HepG2 (cell line): ENCODE results near the gene ETV3L. TPM values are rescaled to one million over a fixed set of nuclear protein-coding genes. Genes with fewer than 3 reads are reported as not detected.
A peak's percentile ranks its signal among the peaks of the same experiment; 100 is the strongest.

Experiments
- AGO2 ChIP-seq: fragments of 200-400 bp; formaldehyde crosslinking; optimal IDR thresholded peaks from 2 replicates; pipeline ENCODE3; 2017; ENCODE audit warnings: mild to moderate bottlenecking, low read depth, low read length, moderate library complexity
- ARNT ChIP-seq: fragments of 450-650 bp; IDR thresholded peaks from 2 replicates; pipeline ENCODE4 v1.6.1; 2017
- FOXP1 ChIP-seq, 2 experiments: fragments of 450-650 bp in 1 of 2; IDR thresholded peaks; 2 replicates each; pipeline ENCODE4 v1.6.1; 2017 to 2018; ENCODE audit warnings: antibody characterized with exemption in 1 of 2
- GABPA ChIP-seq, 2 experiments: IDR thresholded peaks; 2 replicates each; pipeline ENCODE4 v1.6.1; 2011 to 2016; ENCODE audit warnings: low read depth in 2 of 2, low read length in 1 of 2, missing biosample characterization in 1 of 2, missing genetic modification characterization in 1 of 2
- MAFF ChIP-seq: IDR thresholded peaks from 2 replicates; pipeline ENCODE4 v1.6.1; 2011; ENCODE audit warnings: low read depth, low read length, improper control_type of control experiment
- RBM39 ChIP-seq: fragments of 200-400 bp; formaldehyde crosslinking; IDR thresholded peaks from one replicate; pipeline ENCODE4 v1.6.1; 2018; ENCODE audit warnings: antibody characterized with exemption, mild to moderate bottlenecking, low read depth, low read length; ENCODE audit not compliant: poor library complexity, severe bottlenecking
- SOX13 ChIP-seq, 3 experiments: fragments of 450-650 bp in 1 of 3; sonication (generic) in 1 of 3; formaldehyde crosslinking in 1 of 3; IDR thresholded peaks in 2 of 3; conservative IDR thresholded peaks in 1 of 3; 2 replicates each; pipeline versions ENCODE4 v1.5.0 to v1.6.1; 2016 to 2020; ENCODE audit warnings: antibody characterized with exemption in 1 of 3, mild to moderate bottlenecking in 1 of 3, missing compliant biosample characterization in 1 of 3, missing genetic modification reagents in 1 of 3, moderate library complexity in 1 of 3
- SYNCRIP ChIP-seq: fragments of 200-400 bp; formaldehyde crosslinking; IDR thresholded peaks from 2 replicates; pipeline ENCODE4 v1.6.1; 2018; ENCODE audit warnings: mild to moderate bottlenecking, low read depth, low read length; ENCODE audit not compliant: insufficient read depth
- TAF15 ChIP-seq: fragments of 200-400 bp; formaldehyde crosslinking; IDR thresholded peaks from one replicate; pipeline ENCODE4 v1.6.1; 2018; ENCODE audit warnings: mild to moderate bottlenecking, low read depth, low read length; ENCODE audit not compliant: poor library complexity, severe bottlenecking
- ZNF235 ChIP-seq: sonication (generic); formaldehyde crosslinking; IDR thresholded peaks from 2 replicates; pipeline ENCODE4 v1.8.1; 2023; ENCODE audit warnings: mild to moderate bottlenecking, missing genetic modification reagents, borderline replicate concordance
- ZNF253 ChIP-seq: sonication (generic); formaldehyde crosslinking; IDR thresholded peaks from 2 replicates; pipeline ENCODE4 v1.8.0; 2022; ENCODE audit warnings: mild to moderate bottlenecking, missing genetic modification reagents, borderline replicate concordance
- ZNF335 ChIP-seq: sonication (generic); formaldehyde crosslinking; IDR thresholded peaks from 2 replicates; pipeline ENCODE4 v1.4.0; 2020; ENCODE audit warnings: missing genetic modification reagents
- ZNF552 ChIP-seq: sonication (generic); formaldehyde crosslinking; IDR thresholded peaks from 2 replicates; pipeline ENCODE4 v1.9.0; 2022; ENCODE audit warnings: missing genetic modification reagents, mild to moderate bottlenecking, borderline replicate concordance
- ZNF615 ChIP-seq: sonication (generic); formaldehyde crosslinking; IDR thresholded peaks from 2 replicates; pipeline ENCODE4 v1.5.0; 2020; ENCODE audit warnings: mild to moderate bottlenecking, missing genetic modification reagents, borderline replicate concordance
- ZNF775 ChIP-seq: sonication (generic); formaldehyde crosslinking; IDR thresholded peaks from 2 replicates; pipeline ENCODE4 v1.4.0; 2020; ENCODE audit warnings: missing genetic modification reagents, mild to moderate bottlenecking, moderate library complexity, borderline replicate concordance
- ZNF780A ChIP-seq: sonication (generic); formaldehyde crosslinking; IDR thresholded peaks from 2 replicates; pipeline ENCODE4 v1.8.0; 2022; ENCODE audit warnings: mild to moderate bottlenecking, missing genetic modification reagents, moderate library complexity
- ZNF839 ChIP-seq: sonication (generic); formaldehyde crosslinking; IDR thresholded peaks from 2 replicates; pipeline ENCODE4 v1.4.0; 2020; ENCODE audit warnings: missing genetic modification reagents, mild to moderate bottlenecking, borderline replicate concordance
- ZSCAN25 ChIP-seq: sonication (generic); formaldehyde crosslinking; IDR thresholded peaks from 2 replicates; pipeline ENCODE4 v1.8.0; 2022; ENCODE audit warnings: mild to moderate bottlenecking, missing genetic modification reagents
- polyA plus RNA-seq, 8 experiments: library from polyadenylated mRNA; depleted of rRNA in 3 of 8; stranded (reverse) in 7 of 8; unstranded in 1 of 8; fragments of >200 nt; fragmentation: Illumina TruSeq in 4 of 8; extraction: Trizol in 4 of 8; gene quantifications; 2 replicates each; pipeline versions ENCODE4 v1.2.1 to v1.2.3, GENCODE V29; 2011 to 2016; ENCODE audit warnings: low read depth in 4 of 8, missing spikeins in 1 of 8, mixed read lengths in 1 of 8; ENCODE audit not compliant: insufficient read depth in 1 of 8
- total RNA-seq, 5 experiments: library from RNA; depleted of rRNA; stranded (reverse); fragments of >200 nt; fragmentation: Illumina TruSeq; extraction: Trizol; gene quantifications; 2 replicates each; pipeline ENCODE4 v1.2.3, GENCODE V29; 2016; ENCODE audit warnings: low read depth in 1 of 5
- TF ChIP-seq, protein P1 (sequence below): sonication (generic); formaldehyde crosslinking; IDR thresholded peaks from 2 replicates; pipeline ENCODE4 v1.5.1; 2020; ENCODE audit warnings: missing genetic modification reagents, mild to moderate bottlenecking, borderline replicate concordance
- TF ChIP-seq, protein P2 (sequence below): IDR thresholded peaks from 2 replicates; pipeline ENCODE4 v1.4.0; 2020; ENCODE audit warnings: mild to moderate bottlenecking, missing genetic modification reagents

Gene ETV3L
- total and polyA plus RNA-seq, 2 of the 13 experiments (the other 11 are each of a cell fraction or from before 2014, with no cell fraction given): not detected

DNA sequence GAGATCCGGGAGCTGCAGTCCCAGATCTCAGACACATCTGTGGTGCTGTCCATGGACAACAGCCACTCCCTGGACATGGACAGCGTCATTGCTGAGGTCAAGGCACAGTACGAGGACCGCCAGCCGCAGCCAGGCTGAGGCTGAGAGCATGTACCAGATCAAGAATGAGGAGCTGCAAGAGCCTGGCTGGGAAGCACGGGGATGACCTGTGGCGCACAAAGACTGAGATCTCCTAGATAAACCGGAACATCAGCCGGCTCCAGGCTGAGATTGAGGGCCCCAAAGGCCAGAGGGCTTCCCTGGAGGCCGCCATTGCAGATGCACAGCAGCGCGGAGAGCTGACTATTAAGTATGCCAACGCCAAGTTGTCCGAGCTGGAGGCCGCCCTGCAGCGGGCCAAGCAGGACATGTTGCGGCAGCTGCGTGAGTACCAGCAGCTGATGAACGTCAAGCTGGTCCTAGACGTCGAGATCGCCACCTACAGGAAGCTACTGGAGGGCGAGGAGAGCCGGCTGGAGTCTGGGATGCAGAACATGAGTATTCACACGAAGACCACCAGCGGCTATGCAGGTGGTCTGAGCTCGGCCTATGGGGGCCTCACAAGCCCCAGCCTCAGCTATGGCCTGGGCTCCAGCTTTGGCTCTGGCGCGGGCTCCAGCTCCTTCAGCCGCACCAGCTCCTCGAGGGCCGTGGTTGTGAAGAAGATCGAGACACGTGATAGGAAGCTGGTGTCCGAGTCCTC lies 25.5 kb downstream of the ETV3L start (continued):
- TF ChIP-seq, protein P1, sequence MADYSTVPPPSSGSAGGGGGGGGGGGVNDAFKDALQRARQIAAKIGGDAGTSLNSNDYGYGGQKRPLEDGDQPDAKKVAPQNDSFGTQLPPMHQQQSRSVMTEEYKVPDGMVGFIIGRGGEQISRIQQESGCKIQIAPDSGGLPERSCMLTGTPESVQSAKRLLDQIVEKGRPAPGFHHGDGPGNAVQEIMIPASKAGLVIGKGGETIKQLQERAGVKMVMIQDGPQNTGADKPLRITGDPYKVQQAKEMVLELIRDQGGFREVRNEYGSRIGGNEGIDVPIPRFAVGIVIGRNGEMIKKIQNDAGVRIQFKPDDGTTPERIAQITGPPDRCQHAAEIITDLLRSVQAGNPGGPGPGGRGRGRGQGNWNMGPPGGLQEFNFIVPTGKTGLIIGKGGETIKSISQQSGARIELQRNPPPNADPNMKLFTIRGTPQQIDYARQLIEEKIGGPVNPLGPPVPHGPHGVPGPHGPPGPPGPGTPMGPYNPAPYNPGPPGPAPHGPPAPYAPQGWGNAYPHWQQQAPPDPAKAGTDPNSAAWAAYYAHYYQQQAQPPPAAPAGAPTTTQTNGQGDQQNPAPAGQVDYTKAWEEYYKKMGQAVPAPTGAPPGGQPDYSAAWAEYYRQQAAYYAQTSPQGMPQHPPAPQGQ: no peak
- TF ChIP-seq ZNF615: no peak
- no peak for TF ChIP-seq AGO2
- TF ChIP-seq ZNF235: no peak
- TF ChIP-seq RBM39: no peak
- no peak for TF ChIP-seq GABPA (IDR thresholded peaks at IDR 0.05; ENCODE audit: low read depth, low read length)
- no peak for TF ChIP-seq GABPA (CRISPR knock-in tag; IDR thresholded peaks at IDR 0.05; ENCODE audit: low read depth)
- TF ChIP-seq ZNF780A (CRISPR knock-in tag): no peak
- TF ChIP-seq ZNF775 (CRISPR knock-in tag): no peak
- no peak for TF ChIP-seq ZNF335
- TF ChIP-seq ARNT: no peak
- TF ChIP-seq ZNF839 (CRISPR knock-in tag): no peak
- TF ChIP-seq ZNF253 (CRISPR knock-in tag): no peak
- TF ChIP-seq, protein P2, sequence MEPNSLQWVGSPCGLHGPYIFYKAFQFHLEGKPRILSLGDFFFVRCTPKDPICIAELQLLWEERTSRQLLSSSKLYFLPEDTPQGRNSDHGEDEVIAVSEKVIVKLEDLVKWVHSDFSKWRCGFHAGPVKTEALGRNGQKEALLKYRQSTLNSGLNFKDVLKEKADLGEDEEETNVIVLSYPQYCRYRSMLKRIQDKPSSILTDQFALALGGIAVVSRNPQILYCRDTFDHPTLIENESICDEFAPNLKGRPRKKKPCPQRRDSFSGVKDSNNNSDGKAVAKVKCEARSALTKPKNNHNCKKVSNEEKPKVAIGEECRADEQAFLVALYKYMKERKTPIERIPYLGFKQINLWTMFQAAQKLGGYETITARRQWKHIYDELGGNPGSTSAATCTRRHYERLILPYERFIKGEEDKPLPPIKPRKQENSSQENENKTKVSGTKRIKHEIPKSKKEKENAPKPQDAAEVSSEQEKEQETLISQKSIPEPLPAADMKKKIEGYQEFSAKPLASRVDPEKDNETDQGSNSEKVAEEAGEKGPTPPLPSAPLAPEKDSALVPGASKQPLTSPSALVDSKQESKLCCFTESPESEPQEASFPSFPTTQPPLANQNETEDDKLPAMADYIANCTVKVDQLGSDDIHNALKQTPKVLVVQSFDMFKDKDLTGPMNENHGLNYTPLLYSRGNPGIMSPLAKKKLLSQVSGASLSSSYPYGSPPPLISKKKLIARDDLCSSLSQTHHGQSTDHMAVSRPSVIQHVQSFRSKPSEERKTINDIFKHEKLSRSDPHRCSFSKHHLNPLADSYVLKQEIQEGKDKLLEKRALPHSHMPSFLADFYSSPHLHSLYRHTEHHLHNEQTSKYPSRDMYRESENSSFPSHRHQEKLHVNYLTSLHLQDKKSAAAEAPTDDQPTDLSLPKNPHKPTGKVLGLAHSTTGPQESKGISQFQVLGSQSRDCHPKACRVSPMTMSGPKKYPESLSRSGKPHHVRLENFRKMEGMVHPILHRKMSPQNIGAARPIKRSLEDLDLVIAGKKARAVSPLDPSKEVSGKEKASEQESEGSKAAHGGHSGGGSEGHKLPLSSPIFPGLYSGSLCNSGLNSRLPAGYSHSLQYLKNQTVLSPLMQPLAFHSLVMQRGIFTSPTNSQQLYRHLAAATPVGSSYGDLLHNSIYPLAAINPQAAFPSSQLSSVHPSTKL: peak; percentile 42
- TF ChIP-seq SOX13 (IDR thresholded peaks at IDR 0.05): no peak
- TF ChIP-seq SOX13 (CRISPR knock-in tag; conservative IDR thresholded peaks at IDR 0.05 in 1 of 2, IDR thresholded peaks at IDR 0.05 in 1 of 2): no peak
- no peak for TF ChIP-seq MAFF
- no peak for TF ChIP-seq ZSCAN25
- no peak for TF ChIP-seq TAF15
- TF ChIP-seq FOXP1 (IDR thresholded peaks at IDR 0.05): no peak
- TF ChIP-seq FOXP1 (CRISPR knock-in tag; IDR thresholded peaks at IDR 0.05): no peak
- no peak for TF ChIP-seq SYNCRIP
- TF ChIP-seq ZNF552 (CRISPR knock-in tag): 0 out of 2 replicates have a peak, but pooled peaks have one; percentile 51
